Measurements from ENCODE around the gene PRKAA2.

The PRKAA2 gene

GRCh38 chr1:56654126-56654923 is 9.2 kb downstream of the PRKAA2 start:
- DNase-seq = no peak

DNA sequence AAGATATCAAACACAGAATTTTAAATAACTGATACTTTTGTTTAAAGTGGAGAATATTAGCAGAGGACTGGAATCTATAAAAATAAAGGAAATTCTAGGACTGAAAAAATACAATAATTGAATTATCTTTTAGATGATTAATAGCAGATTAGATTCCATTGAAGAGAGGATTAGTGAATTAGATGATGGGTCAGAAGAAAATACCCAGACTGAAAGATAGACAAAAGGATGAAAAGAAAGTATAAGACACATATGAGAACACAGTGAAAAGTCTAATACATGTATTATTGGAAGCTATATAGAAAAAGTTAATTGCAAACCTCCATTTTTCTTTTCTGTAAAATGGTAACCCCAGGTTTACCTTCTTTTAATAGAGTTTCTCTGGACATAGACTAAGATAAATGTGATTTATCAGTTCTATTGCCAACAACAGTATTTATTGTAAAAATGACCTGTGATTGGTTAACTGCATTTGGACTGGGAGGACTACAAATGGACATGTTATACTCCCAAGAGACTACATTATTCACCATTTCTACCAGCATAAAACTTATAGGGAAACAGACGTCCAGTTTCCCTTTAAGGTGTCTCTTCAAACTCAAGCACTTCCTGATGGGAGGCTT is 11.0 kb downstream of the PRKAA2 start:
- no peak for DNase-seq

- DNase-seq = no peak
Measured at GRCh38 chr1:56658254-56658653, 13.1 kb downstream of the PRKAA2 start.

- DNase-seq = no peak
Measured at GRCh38 chr1:56660293-56660692, 15.2 kb downstream of the PRKAA2 start.

DNA sequence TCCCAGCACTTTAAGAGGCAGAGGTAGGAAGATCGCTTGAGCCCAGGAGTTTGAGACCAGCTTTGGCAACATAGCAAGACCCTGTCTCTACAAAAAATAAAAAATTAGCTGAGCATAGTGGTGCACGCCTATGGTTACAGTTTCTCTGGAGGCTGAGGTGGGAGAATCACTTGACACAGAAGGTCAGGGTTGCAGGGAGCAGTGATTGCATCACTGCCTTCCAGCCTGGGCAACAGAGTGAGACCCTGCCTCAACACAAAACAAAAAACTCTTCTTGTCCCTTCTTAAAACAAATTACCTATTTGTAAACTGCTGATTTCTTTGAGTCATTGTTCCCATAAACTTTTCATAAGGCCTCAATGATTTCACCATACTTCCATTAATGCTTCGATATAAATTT is 18.7 kb downstream of the PRKAA2 start:
- DNase-seq = no peak

DNA sequence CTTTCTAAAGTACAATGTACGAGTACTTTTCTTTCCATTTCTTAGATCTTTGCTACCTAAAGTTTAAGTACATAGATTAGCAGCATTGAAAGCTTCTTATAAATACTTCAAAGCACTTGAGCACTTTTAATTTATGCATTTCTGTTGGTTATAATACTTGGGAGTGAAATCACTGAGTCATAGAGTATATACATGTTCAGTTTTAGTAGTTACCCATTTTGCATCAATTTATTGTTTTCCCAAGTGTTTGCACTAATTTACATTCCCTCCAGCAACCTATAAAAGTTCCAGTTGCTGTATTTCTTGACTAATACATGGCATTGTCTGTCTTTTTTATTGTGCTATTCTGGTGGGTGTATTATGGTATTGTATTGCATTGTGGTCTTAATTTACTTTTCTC is 20.3 kb downstream of the PRKAA2 start:
- no peak for DNase-seq

GRCh38 chr1:56666112-56666608 is 21.0 kb downstream of the PRKAA2 start:
- no peak for DNase-seq

- no peak for DNase-seq
Measured at GRCh38 chr1:56670350-56670749, 25.2 kb downstream of the PRKAA2 start.

- no peak for DNase-seq
Measured at GRCh38 chr1:56671085-56671484, 26.0 kb downstream of the PRKAA2 start.

DNA sequence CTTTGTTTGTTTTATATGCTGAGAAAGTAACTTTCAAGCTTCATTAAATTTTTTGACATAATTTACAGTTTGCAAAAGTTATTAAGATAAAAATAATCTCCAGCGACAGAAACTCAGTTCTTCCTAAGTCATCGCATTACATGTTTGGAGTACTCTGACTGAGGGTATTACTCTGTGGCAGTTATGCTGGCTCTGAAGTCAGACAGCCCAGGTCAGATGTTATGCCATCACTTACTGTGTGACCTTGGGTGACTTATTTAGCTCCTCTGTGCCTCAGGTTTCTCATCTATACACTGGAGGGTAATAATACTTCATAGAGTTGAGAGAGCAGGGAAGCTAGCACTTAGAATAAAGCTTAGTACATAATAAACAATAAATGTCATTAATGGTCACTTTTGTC is 26.4 kb downstream of the PRKAA2 start:
- no peak for DNase-seq

DNA sequence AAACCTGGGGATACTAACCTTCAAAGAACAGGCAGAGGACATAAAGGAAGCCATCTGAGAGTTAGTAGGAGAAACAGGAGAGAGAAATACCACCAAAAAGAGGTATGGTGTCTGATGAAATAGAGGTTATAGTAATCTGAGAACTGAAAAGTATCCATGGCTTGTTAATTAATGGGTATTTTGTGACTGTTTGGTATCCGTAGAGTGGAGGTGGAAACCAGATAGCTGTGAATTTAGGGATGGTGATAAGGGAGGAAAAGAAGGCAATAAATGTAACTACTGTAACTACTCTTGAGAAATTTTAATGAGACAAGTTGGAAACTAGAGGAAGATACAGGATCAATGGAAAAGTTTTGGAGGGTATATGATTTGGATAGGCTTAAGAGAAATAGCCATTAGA is 27.5 kb downstream of the PRKAA2 start:
- DNase-seq = no peak

GRCh38 chr1:56675763-56676162 is 30.6 kb downstream of the PRKAA2 start:
- DNase-seq = no peak

GRCh38 chr1:56676571-56677035 is 31.5 kb downstream of the PRKAA2 start:
- DNase-seq = no peak

GRCh38 chr1:56683569-56683968 is 38.5 kb downstream of the PRKAA2 start:
- DNase-seq = no peak

DNA sequence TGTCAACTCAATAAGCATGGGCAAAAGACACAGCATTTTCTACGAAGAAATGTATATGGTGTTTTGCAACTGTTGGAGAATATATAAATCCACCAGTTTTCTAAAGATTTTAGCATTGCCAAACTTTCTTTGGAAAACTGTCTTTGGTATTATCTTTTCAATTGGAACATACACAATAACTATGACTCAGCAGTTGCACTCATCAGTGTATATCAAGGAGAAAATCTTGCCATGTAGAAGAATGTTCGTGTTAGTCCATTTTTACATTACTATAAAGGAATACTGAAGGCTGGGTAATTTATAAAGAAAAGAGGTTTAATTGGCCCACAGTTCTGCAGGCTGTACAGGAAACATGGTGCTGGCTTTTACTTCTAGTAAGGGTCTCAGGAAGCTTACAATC is 41.1 kb downstream of the PRKAA2 start:
- no peak for DNase-seq

DNA sequence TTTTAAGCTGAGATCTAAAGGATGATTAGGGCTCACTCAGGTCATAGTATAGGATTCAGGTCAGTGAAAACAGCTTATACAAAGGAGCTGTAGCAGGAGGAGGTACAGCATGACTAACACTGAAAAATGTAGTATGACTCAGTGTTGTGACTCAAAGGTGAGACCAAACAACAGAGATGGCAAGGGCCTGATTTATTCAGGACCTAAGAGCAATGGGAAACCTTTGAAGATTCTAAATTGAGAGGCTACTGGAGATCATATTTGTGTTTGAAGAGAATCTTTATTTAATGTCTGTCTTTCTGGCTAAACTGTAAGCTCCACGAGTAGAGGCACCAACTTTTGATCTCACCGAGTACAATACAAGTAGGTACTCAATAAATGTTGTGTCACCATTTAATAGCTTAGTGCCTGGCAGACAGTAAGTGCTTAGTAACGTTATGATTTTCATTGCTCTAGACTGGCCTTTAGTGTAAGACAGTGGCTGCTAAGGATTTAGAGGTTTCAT is 43.5 kb downstream of the PRKAA2 start:
- no peak for DNase-seq

DNA sequence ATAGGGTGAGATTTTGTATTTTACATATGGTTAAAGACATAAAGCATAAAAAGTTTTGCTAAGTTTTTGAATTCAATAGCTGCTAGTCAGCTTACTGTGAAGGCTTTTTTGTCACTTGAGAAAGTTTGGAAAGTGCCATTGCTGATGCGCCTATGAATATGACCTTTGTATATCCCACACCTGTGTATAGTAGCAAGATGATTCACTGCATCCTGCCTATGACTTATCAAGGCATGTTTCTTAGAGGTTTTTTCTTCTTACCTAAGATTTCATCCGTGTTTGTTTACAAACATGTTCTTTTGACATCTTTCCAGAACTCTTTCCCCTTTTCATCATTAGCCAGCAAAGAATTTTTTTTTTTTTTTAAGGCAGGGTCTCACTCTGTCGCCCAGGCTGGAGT is 51.5 kb downstream of the PRKAA2 start:
- DNase-seq = no peak

DNA sequence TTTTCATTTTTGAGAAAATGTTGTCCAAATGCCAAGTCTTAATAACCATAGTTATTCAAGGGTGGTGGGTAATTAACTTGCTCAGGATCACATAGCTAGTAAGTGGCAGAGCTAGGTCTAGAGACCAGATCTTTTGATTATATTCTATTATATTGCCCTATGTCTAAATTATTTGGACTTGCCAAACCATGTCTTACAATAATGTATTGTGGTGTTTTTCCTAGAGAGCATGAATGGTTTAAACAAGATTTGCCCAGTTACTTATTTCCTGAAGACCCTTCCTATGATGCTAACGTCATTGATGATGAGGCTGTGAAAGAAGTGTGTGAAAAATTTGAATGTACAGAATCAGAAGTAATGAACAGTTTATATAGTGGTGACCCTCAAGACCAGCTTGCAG is 58.6 kb downstream of the PRKAA2 start:
- DNase-seq = no peak

GRCh38 chr1:56707379-56707778 is 62.3 kb downstream of the PRKAA2 start:
- DNase-seq = no peak

DNA sequence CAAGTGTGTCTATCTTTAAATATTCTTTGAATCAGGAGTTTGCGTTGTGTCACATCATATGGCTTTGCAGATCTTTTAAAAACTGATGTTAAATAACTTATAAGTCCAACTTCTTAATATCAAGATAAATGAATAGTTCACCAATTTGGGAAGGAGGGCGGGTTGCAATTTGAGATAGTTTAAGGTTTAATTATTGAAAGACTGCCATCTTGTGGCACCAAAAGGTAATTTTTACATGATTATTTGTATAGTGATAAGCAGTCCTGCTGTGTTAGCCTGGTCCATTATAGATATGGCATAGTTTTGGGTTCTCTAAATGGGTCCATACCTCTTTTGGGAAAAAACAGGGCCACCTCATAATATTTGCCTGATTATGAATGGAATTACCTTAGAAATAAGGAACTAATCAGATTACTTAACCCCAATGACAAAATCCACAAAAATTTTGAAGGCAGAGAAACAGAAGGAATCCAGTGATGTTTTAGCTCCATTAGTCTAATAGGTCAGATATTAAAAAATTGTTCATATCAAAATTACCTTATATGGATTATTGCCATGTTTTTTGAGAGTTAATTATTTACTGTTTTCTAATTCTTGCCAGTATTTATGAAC is 64.3 kb downstream of the PRKAA2 start:
- peak; percentile 16 for DNase-seq

DNA sequence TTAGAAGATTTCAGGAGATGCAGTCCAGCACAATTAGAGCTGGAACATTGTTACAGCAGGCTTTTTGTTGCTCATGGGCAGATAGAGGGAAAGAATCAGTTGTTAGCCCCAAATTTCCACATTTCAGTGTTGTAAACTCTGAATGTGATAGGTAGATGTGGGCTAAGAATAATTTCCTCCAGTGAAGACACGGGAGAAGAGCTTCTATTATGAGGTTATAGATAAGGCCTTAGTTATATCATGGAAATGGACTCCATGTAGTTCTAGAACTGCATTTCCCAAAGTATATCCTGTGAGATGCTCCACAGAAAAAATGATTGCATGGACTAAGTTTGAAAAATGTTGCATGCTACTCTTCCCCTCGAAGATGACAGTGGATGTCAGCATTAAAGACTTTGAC is 64.9 kb downstream of the PRKAA2 start:
- DNase-seq = no peak

GRCh38 chr1:56710646-56711045 is 65.5 kb downstream of the PRKAA2 start:
- DNase-seq = no peak

DNA sequence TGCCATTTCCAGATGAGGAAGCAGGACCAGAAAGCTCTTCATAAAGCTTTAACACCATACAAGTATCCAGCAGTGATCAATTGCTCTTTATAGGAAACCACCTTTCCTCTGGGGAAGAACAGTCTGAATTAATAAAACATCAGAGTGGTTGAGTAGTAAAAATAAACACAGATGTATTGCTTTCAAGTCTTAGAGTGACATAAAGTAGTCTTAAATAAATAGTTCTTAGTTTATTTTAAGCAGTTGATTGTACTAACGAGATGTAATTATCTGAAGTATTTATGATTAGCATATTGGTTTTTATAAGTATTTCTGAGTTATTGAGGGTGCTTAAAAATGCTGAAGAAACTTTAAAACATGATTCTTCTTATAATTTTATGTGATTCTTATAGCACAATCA is 67.0 kb downstream of the PRKAA2 start:
- no peak for DNase-seq
